ENCODE measurements around the gene GRIA3. TPM values are rescaled to one million over a fixed set of nuclear protein-coding genes. Genes with fewer than 3 reads are reported as not detected.

The GRIA3 gene
- total RNA-seq, 1 donor from 2014 or later, result 4.4 TPM

- Histone ChIP-seq H3K27me3 (no peaks in the 10 kb centered on the region), H3K4me3 (no peak overlapping the region), H3K27ac (no peak overlapping the region), H3K36me3 (no peaks in the 10 kb centered on the region), H3K9me3 (no peaks in the 10 kb centered on the region), H3K4me1 (no peaks in the 10 kb centered on the region)
- DNase-seq (ENCODE audit: extremely low spot score in 2 of 2), result no peak
- TF ChIP-seq POLR2AphosphoS5 (IDR thresholded peaks at IDR 0.05; ENCODE audit: insufficient read depth in 1 of 2, low read depth in 1 of 2), result no peak
- no peak for TF ChIP-seq POLR2A (IDR thresholded peaks at IDR 0.05)
- no peak for TF ChIP-seq CTCF (IDR thresholded peaks at IDR 0.05)
- intact Hi-C loops (cut with DNase I), result no loop called here
Observed at GRCh38 chrX:123217728-123218127, 33.6 kb downstream of the GRIA3 start.

- no peaks in the 10 kb centered on the region for H3K9me3 ChIP-seq
- H3K27me3 ChIP-seq, result no peaks in the 10 kb centered on the region
- no peaks in the 10 kb centered on the region for H3K4me1 ChIP-seq
- intact Hi-C loops (cut with DNase I), result no loop called here
- no peak for DNase-seq (ENCODE audit: extremely low spot score in 2 of 2)
- H3K27ac ChIP-seq, result no peak overlapping the region
- no peak for TF ChIP-seq POLR2AphosphoS5 (IDR thresholded peaks at IDR 0.05; ENCODE audit: insufficient read depth in 1 of 2, low read depth in 1 of 2)
- no peak for TF ChIP-seq POLR2A (IDR thresholded peaks at IDR 0.05)
- TF ChIP-seq CTCF (IDR thresholded peaks at IDR 0.05), result no peak
- H3K4me3 ChIP-seq, result no peak overlapping the region
- H3K36me3 ChIP-seq, result no peaks in the 10 kb centered on the region
Observed at GRCh38 chrX:123219916-123220315, 35.8 kb downstream of the GRIA3 start.

- no peaks in the 10 kb centered on the region for H3K4me1 ChIP-seq
- H3K4me3 ChIP-seq, result no peak overlapping the region
- no peak for TF ChIP-seq POLR2A (IDR thresholded peaks at IDR 0.05)
- TF ChIP-seq POLR2AphosphoS5 (IDR thresholded peaks at IDR 0.05; ENCODE audit: insufficient read depth in 1 of 2, low read depth in 1 of 2), result no peak
- TF ChIP-seq CTCF (IDR thresholded peaks at IDR 0.05), result no peak
- no peak overlapping the region for H3K27ac ChIP-seq
- no peaks in the 10 kb centered on the region for H3K27me3 ChIP-seq
- no peaks in the 10 kb centered on the region for H3K36me3 ChIP-seq
- no peak for DNase-seq (ENCODE audit: extremely low spot score in 2 of 2)
- no peaks in the 10 kb centered on the region for H3K9me3 ChIP-seq
- intact Hi-C loops (cut with DNase I), result no loop called here
Observed at GRCh38 chrX:123222920-123223319, 38.8 kb downstream of the GRIA3 start.

GRCh38 chrX:123223409-123223808 is 39.3 kb downstream of the GRIA3 start:
- Histone ChIP-seq H3K36me3 (no peaks in the 10 kb centered on the region), H3K9me3 (no peaks in the 10 kb centered on the region), H3K27ac (no peak overlapping the region), H3K27me3 (no peaks in the 10 kb centered on the region), H3K4me3 (no peak overlapping the region), H3K4me1 (no peaks in the 10 kb centered on the region)
- intact Hi-C loops (cut with DNase I), result no loop called here
- no peak for TF ChIP-seq POLR2A (IDR thresholded peaks at IDR 0.05)
- no peak for TF ChIP-seq CTCF (IDR thresholded peaks at IDR 0.05)
- no peak for TF ChIP-seq POLR2AphosphoS5 (IDR thresholded peaks at IDR 0.05; ENCODE audit: insufficient read depth in 1 of 2, low read depth in 1 of 2)
- DNase-seq (ENCODE audit: extremely low spot score in 2 of 2), result no peak

- DNase-seq (ENCODE audit: extremely low spot score in 2 of 2), result no peak
- H3K27me3 ChIP-seq, result no peaks in the 10 kb centered on the region
- H3K9me3 ChIP-seq, result no peaks in the 10 kb centered on the region
- no peak overlapping the region for H3K27ac ChIP-seq
- H3K36me3 ChIP-seq, result no peaks in the 10 kb centered on the region
- TF ChIP-seq CTCF (IDR thresholded peaks at IDR 0.05), result no peak
- TF ChIP-seq POLR2AphosphoS5 (IDR thresholded peaks at IDR 0.05; ENCODE audit: insufficient read depth in 1 of 2, low read depth in 1 of 2), result no peak
- TF ChIP-seq POLR2A (IDR thresholded peaks at IDR 0.05), result no peak
- intact Hi-C loops (cut with DNase I), result no loop called here
- no peak overlapping the region for H3K4me3 ChIP-seq
- H3K4me1 ChIP-seq, result no peaks in the 10 kb centered on the region
Observed at GRCh38 chrX:123223859-123224258, 39.8 kb downstream of the GRIA3 start.
